Right ventricle myocardium inferior (tissue), 1 donor: Measurements from ENCODE around the gene SDF4. TPM values are rescaled to one million over a fixed set of nuclear protein-coding genes. Genes with fewer than 3 reads are reported as not detected.

ENCODE experiments used
- ATAC-seq: fragments of 200-7000 bp; cut with Tn5 transposase; one replicate; pipeline ENCODE4 v1.9.1; 2020; ENCODE audit warnings: mild to moderate bottlenecking, moderate library complexity
- DNase-seq: peaks from one replicate; pipeline ENCODE4 v3.0.0; 2021; ENCODE audit errors: missing footprints
- intact Hi-C: fragments of 100-400 bp; cut with DNase I; formaldehyde crosslinking; loops from one replicate; pipeline ENCODE4 v1.11.0; 2022
- total RNA-seq: library from RNA; stranded (reverse); fragmentation: NEBNext Ultra II Directional; extraction: Animal tissue kit (Norgen Biotek cat#: 25700); gene quantifications from one replicate; pipeline ENCODE4 v1.2.1, GENCODE V29; 2021
- donor health status: DM: no; HTN: yes; CAD: no; lungs with severe emphysema.

The SDF4 gene
- total RNA-seq, 1 donor from 2014 or later = 125 TPM

GRCh38 chr1:1245178-1245816 is 13.5 kb upstream of the SDF4 start:
- DNase-seq = no peak
- no peak for ATAC-seq
- intact Hi-C loops = no loop called here

- intact Hi-C loops = no loop called here
- ATAC-seq (no peak), DNase-seq (no peak)
These were observed 12.5 kb upstream of the SDF4 start for GRCh38 chr1:1244192-1244811.

GRCh38 chr1:1243807-1244191 is 12.0 kb upstream of the SDF4 start:
- DNase-seq = no peak
- intact Hi-C loops = no loop called here
- ATAC-seq = no peak

GRCh38 chr1:1243266-1243660 is 11.5 kb upstream of the SDF4 start:
- intact Hi-C loops = no loop called here
- DNase-seq (no peak), ATAC-seq (no peak)

- DNase-seq (no peak), ATAC-seq (no peak)
- intact Hi-C loops = no loop called here
These were observed 10.9 kb upstream of the SDF4 start for GRCh38 chr1:1242461-1243265.

- ATAC-seq (no peak), DNase-seq (no peak)
- intact Hi-C loops = no loop called here
These were observed 9.9 kb upstream of the SDF4 start for GRCh38 chr1:1241588-1242219.

- intact Hi-C loops = no loop called here
- ATAC-seq (no peak), DNase-seq (no peak)
These were observed 9.2 kb upstream of the SDF4 start for GRCh38 chr1:1240822-1241587.

- no peak for ATAC-seq
- intact Hi-C loops = no loop called here
- no peak for DNase-seq
These were observed 8.5 kb upstream of the SDF4 start for GRCh38 chr1:1240348-1240732.

GRCh38 chr1:1239614-1240347 is 8.0 kb upstream of the SDF4 start:
- intact Hi-C loops = no loop called here
- no peak for ATAC-seq

GRCh38 chr1:1239227-1239613 is 7.4 kb upstream of the SDF4 start:
- ATAC-seq = no peak
- intact Hi-C loops = no loop called here
- DNase-seq = no peak

More at GRCh38 chr1:1239614-1240347, 8.0 kb upstream of the SDF4 start:
- no peak for DNase-seq

- no peak for ATAC-seq
- no peak for DNase-seq
- intact Hi-C loops = no loop called here
These were observed 6.9 kb upstream of the SDF4 start for GRCh38 chr1:1238702-1239178.

- DNase-seq (no peak), ATAC-seq (no peak)
- intact Hi-C loops = no loop called here
These were observed 6.3 kb upstream of the SDF4 start for GRCh38 chr1:1237874-1238701.

- ATAC-seq (no peak), DNase-seq (no peak)
- intact Hi-C loops = no loop called here
These were observed 5.4 kb upstream of the SDF4 start for GRCh38 chr1:1236945-1237873.

- no peak for DNase-seq
- no peak for ATAC-seq
- intact Hi-C loops = no loop called here
These were observed 4.5 kb upstream of the SDF4 start for GRCh38 chr1:1236176-1236763.

GRCh38 chr1:1235016-1235744 is 3.4 kb upstream of the SDF4 start:
- intact Hi-C loops = no loop called here
- no peak for DNase-seq
- ATAC-seq = no peak
